Tibial nerve (tissue), 4 donors: ENCODE measurements around the gene NUPR1. TPM values are rescaled to one million over a fixed set of nuclear protein-coding genes. Genes with fewer than 3 reads are reported as not detected.
"Not testable (repeated sequence)": the region's sequence is repeated elsewhere in the genome, so short reads cannot be mapped to it uniquely, and the experiment has no call there.

Experiments
- DNase-seq, 2 donors: peaks; one replicate each; pipeline ENCODE4 v3.0.0-alpha.2; 2019; ENCODE audit warnings: low spot score in 2 of 2
- H3K27ac ChIP-seq, 4 donors: fragments of 200-600 bp; sonication (generic) in 3 of 4; one replicate each; pipeline ENCODE4 v1.5.1; 2017 to 2019; ENCODE audit warnings: mild to moderate bottlenecking in 1 of 4
- H3K27me3 ChIP-seq, 2 donors: fragments of 200-600 bp; sonication (generic) in 1 of 2; one replicate each; pipeline versions ENCODE4 v1.5.1 to v1.6.0; 2017 to 2019
- H3K36me3 ChIP-seq, 3 donors: fragments of 200-600 bp; sonication (generic); one replicate each; pipeline ENCODE4 v1.5.1; 2018 to 2019
- H3K4me1 ChIP-seq, 4 donors: fragments of 200-600 bp; sonication (generic) in 3 of 4; one replicate each; pipeline ENCODE4 v1.5.1; 2017 to 2019
- H3K4me3 ChIP-seq, 4 donors: fragments of 200-600 bp; sonication (generic) in 3 of 4; one replicate each; pipeline ENCODE4 v1.5.1; 2017 to 2019; ENCODE audit warnings: mild to moderate bottlenecking in 1 of 4, moderate library complexity in 1 of 4
- H3K9me3 ChIP-seq, 4 donors: fragments of 200-600 bp; sonication (generic) in 3 of 4; one replicate each; pipeline ENCODE4 v1.5.1; 2017 to 2019
- EP300 ChIP-seq, 2 donors: sonication (generic); formaldehyde crosslinking; IDR thresholded peaks; one replicate each; pipeline ENCODE4 v1.6.1; 2017; ENCODE audit warnings: antibody characterized with exemption in 2 of 2, mild to moderate bottlenecking in 1 of 2
- POLR2A ChIP-seq, 2 donors: fragments of 450-650 bp; IDR thresholded peaks; one replicate each; pipeline ENCODE4 v1.6.1; 2017; ENCODE audit warnings: antibody characterized with exemption in 2 of 2, mild to moderate bottlenecking in 2 of 2, moderate library complexity in 2 of 2
- WGBS, 2 donors: methylation state at CpG; one replicate each; pipeline ENCODE4 v1.1.5; 2018; 5-methylcytosine and 5-hydroxymethylcytosine counted together
- total RNA-seq, 4 donors: library from RNA; depleted of rRNA; stranded (reverse); fragments of >200 nt; gene quantifications; one replicate each; pipeline ENCODE4 v1.1.0, GENCODE V29; 2016
- TF ChIP-seq, protein P1 (sequence below), 5 experiments: fragments of 200-600 bp in 3 of 5; fragments of 450-650 bp in 2 of 5; sonication (generic) in 3 of 5; IDR thresholded peaks; one replicate each; pipeline ENCODE4 v1.5.1; 2016 to 2019; ENCODE audit warnings: antibody characterized with exemption in 5 of 5, mild to moderate bottlenecking in 3 of 5, moderate library complexity in 2 of 5

The NUPR1 gene
- total RNA-seq, 4 donors from 2014 or later, result 33.0 to 57.2 (median 53.4) TPM

DNA sequence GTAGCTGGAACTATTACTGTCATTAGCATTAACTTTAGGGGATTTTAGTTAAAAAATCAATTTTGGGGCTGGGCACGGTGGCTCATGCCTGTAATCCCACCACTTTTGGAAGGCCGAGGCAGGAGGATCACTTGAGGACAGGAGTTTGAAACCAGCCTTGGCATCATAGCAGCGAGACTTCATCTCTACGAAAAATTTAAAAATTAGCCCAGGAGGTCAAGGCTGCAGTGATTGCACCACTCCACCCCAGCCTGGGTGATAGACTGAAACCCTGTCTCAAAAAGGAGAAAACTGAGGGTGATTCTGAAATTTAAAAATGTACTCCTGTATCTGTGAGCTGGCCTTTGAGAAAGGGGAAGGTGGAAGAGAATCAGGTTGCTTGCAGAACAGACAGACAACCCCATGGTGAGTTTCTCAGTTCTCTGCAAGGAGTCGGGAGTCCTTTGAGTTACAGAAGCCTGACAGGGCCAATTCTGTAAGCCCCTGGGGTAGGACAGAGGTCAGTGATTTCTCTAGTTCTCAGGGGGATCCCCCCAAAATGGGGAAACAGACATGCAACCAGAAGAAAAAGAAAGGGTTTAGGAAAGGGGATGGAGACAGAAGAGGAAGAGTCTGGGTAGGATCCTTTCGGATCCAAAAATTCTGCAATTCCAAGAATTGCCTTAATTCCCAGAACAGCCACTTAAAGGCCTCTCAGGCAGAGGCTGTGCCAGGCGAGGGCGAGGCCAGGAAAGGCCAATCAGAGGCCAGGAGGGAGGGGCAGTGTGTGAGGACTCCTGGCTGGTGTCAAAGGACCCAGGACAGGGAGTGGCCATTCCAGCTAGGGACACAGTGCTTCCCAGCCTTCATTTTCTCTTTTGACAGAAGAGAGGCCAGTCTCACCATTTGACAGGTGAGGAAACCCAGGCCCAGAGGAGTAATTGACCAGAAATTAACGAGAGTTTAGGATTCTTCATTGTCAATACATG is 6.7 kb downstream of the NUPR1 start:
- DNase-seq, result peak; percentile 83 to 87
- TF ChIP-seq EP300 (IDR thresholded peaks at IDR 0.05) (peak; percentile 46 to 79), POLR2A (IDR thresholded peaks at IDR 0.05) (peak in 1 of 2 donors; percentile 58)
- TF ChIP-seq, protein P1, sequence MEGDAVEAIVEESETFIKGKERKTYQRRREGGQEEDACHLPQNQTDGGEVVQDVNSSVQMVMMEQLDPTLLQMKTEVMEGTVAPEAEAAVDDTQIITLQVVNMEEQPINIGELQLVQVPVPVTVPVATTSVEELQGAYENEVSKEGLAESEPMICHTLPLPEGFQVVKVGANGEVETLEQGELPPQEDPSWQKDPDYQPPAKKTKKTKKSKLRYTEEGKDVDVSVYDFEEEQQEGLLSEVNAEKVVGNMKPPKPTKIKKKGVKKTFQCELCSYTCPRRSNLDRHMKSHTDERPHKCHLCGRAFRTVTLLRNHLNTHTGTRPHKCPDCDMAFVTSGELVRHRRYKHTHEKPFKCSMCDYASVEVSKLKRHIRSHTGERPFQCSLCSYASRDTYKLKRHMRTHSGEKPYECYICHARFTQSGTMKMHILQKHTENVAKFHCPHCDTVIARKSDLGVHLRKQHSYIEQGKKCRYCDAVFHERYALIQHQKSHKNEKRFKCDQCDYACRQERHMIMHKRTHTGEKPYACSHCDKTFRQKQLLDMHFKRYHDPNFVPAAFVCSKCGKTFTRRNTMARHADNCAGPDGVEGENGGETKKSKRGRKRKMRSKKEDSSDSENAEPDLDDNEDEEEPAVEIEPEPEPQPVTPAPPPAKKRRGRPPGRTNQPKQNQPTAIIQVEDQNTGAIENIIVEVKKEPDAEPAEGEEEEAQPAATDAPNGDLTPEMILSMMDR (IDR thresholded peaks at IDR 0.05), result no peak
- 51 to 56% methylated on average over 9 of the region's 9 CpGs for WGBS, 2 donors

DNA sequence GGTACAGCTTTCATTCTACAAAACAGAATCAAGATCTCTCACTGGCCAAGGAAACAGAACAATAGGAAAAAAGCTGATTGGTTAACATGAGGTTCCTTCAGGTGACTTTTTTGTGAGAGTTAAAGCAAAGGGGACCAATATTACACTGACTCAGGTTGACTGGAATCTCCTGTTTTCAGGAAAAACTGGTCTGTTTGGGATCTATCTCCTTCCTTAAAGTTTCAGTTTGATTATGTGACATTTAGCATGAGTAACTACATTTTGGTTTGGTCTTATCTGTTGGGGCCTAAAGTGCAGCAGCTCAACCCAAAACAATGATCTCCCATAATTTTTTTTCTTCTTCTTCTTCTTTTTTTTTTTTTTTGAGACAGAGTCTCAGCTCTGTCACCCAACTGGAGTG is 9.7 kb downstream of the NUPR1 start:
- TF ChIP-seq EP300 (IDR thresholded peaks at IDR 0.05) (no peak), POLR2A (IDR thresholded peaks at IDR 0.05) (no peak)
- TF ChIP-seq, protein P1 (IDR thresholded peaks at IDR 0.05), result no peak
- no peak for DNase-seq
- H3K9me3 ChIP-seq, result no peaks in the 10 kb centered on the region
- H3K36me3 ChIP-seq, result peaks cover 0 to 1% (median 0%) of the 10 kb centered on the region in 3 donors
- H3K27me3 ChIP-seq, result no peaks in the 10 kb centered on the region
- H3K4me1 ChIP-seq, result peaks cover 0 to 32% (median 4%) of the 10 kb centered on the region in 4 donors
- no peak overlapping the region for H3K4me3 ChIP-seq
- H3K27ac ChIP-seq, result no peak overlapping the region

More for the DNA sequence above, 6.7 kb downstream of the NUPR1 start:
- peak overlapping the region; percentile 68 to 89 (median 78) for H3K27ac ChIP-seq
- peaks cover 0 to 4% (median 0%) of the 10 kb centered on the region in 4 donors for H3K9me3 ChIP-seq
- peaks cover 0 to 46% (median 4%) of the 10 kb centered on the region in 4 donors for H3K4me1 ChIP-seq
- H3K27me3 ChIP-seq, result no peaks in the 10 kb centered on the region
- no peak overlapping the region for H3K4me3 ChIP-seq
- peaks cover 0 to 13% (median 0%) of the 10 kb centered on the region in 3 donors for H3K36me3 ChIP-seq

DNA sequence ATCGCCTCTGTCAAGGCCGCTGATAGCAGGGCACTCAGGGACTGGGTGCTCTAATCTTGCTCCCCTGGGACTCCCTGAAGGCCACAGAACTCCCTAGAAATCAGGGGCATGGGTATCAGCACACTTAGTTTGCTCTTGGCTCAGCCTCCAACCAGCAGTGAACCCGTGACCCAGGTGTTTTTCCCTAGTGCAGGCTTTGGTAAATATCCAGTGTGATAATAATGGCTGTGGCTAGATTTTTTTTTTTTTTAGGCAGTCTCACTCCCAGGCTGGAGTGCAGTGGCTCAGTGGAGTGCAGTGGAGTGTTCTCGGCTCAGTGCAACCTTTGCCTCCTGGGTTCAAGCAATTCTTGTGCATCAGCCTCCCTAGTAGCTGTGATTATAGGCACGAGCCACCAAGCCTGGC is 10.3 kb downstream of the NUPR1 start:
- WGBS, 2 donors, result 51 to 75% methylated on average over 5 of the region's 5 CpGs
- Histone ChIP-seq H3K4me1 (peaks cover 0 to 29% (median 4%) of the 10 kb centered on the region in 4 donors), H3K36me3 (no peaks in the 10 kb centered on the region), H3K9me3 (no peaks in the 10 kb centered on the region), H3K27me3 (no peaks in the 10 kb centered on the region), H3K4me3 (no peak overlapping the region), H3K27ac (no peak overlapping the region)
- DNase-seq, result no peak
- TF ChIP-seq POLR2A (IDR thresholded peaks at IDR 0.05) (no peak), EP300 (IDR thresholded peaks at IDR 0.05) (no peak)
- TF ChIP-seq, protein P1 (IDR thresholded peaks at IDR 0.05), result no peak

DNA sequence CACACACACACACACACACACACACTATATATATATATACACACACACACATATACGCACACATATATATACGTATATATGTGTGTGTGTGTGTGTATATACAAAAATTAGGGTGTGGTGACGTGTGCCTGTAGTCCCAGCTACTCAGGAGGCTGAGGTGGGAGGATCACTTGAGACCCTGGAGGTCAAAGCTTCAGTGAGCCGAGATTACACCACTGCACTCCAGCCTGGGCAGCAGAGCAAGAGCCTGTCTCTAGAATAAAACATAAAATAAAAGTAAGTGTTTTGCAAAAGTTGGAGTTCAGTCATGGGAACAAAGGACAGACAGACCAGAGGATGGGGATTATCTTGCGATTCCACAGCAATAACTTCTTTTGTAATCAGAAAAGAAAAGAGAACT is 10.8 kb downstream of the NUPR1 start:
- H3K4me1 ChIP-seq, result peaks cover 0 to 25% (median 3%) of the 10 kb centered on the region in 4 donors
- no peak overlapping the region for H3K4me3 ChIP-seq
- H3K36me3 ChIP-seq, result no peaks in the 10 kb centered on the region
- WGBS, 2 donors, result 74 to 75% methylated on average over 5 of the region's 5 CpGs
- no peak overlapping the region for H3K27ac ChIP-seq
- no peak for DNase-seq
- H3K9me3 ChIP-seq, result no peaks in the 10 kb centered on the region
- no peaks in the 10 kb centered on the region for H3K27me3 ChIP-seq
- TF ChIP-seq, protein P1 (IDR thresholded peaks at IDR 0.05), result no peak
- TF ChIP-seq POLR2A (IDR thresholded peaks at IDR 0.05) (no peak), EP300 (IDR thresholded peaks at IDR 0.05) (no peak)

DNA sequence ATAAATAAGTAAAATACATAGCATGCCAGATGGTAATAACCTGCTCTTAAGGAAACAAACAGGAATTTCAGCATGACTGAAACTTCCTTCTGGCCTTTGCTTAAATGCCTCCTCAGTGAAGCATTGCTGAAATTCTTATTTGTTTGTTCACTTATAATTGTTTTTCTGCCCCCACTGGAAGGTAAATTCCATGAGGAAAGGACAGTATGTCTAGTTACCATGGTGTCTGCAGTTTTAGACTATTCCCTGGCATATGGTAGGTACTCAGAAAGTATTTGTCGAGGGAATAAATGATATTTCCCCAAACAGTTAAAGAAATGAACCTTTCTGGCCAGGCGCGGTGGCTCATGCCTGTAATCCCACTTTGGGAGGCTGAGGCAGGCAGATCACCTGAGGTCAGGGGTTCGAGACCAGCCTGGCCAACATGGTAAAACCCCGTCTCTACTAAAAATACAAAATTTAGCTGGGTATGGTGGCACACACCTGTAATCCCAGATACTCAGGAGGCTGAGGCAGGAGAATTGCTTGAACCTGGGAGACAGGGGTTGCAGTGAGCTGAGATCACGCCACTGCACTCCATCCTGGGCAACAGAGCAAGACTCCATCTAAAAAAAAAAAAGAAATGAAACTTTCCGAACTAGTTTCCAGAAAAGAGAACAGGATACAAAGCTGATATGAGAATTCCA is 11.5 kb downstream of the NUPR1 start:
- H3K9me3 ChIP-seq, DNase-seq, H3K36me3 ChIP-seq, H3K27ac ChIP-seq, H3K27me3 ChIP-seq, H3K4me3 ChIP-seq: not testable (repeated sequence)
- WGBS, 2 donors, result 88 to 93% methylated on average over 7 of the region's 7 CpGs
- peaks cover 0 to 18% (median 0%) of the 10 kb centered on the region in 4 donors for H3K4me1 ChIP-seq
